HG02623 (cell line): Measurements from ENCODE around the gene SF3B3.
"Not testable (repeated sequence)": the region's sequence is repeated elsewhere in the genome, so short reads cannot be mapped to it uniquely, and the experiment has no call there.

Experiments
- ATAC-seq: cut with Tn5 transposase; IDR thresholded peaks from one replicate; pipeline ENCODE4 v1.9.1; 2021; ENCODE audit warnings: moderate library complexity; ENCODE audit not compliant: unreplicated experiment

SF3B3 gene

GRCh38 chr16:70614208-70614951 is 90.8 kb downstream of the SF3B3 start:
- no peak for ATAC-seq

- no peak for ATAC-seq
Observed at GRCh38 chr16:70615945-70616344, 92.3 kb downstream of the SF3B3 start.

- not testable (repeated sequence) for ATAC-seq
Observed at GRCh38 chr16:70621864-70622263, 98.2 kb downstream of the SF3B3 start.
